ENCODE results near the gene MLX.
"Not testable (repeated sequence)": the region's sequence is repeated elsewhere in the genome, so short reads cannot be mapped to it uniquely, and the experiment has no call there.

Gene MLX

GRCh38 chr17:42555122-42555622, 11.7 kb upstream of the MLX start:
- DNase-seq (ENCODE audit: low read depth, low spot score), result no peak

- not testable (repeated sequence) for DNase-seq (ENCODE audit: low read depth, low spot score)
These were observed 10.8 kb upstream of the MLX start for GRCh38 chr17:42555961-42556617.

DNA sequence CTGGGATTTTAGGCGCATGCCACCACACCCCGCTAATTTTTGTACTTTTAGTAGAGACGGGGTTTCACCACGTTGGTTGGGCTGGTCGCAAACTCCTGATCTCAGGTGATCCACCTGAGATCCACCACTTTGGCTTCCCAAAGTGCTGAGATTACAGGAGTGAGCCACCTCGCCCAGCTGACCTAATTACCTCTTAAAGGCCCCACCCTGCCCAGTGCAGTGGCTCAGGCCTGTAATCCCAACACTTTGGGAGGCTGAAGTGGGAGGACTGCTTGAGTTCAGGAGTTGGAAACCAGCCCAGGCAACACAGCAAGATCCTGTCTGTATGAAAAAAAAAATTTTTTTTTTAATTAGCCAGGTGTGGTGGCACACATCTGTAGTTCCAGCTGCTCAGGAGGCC, 7.8 kb upstream of the MLX start:
- DNase-seq (ENCODE audit: low read depth, low spot score), result no peak

DNA sequence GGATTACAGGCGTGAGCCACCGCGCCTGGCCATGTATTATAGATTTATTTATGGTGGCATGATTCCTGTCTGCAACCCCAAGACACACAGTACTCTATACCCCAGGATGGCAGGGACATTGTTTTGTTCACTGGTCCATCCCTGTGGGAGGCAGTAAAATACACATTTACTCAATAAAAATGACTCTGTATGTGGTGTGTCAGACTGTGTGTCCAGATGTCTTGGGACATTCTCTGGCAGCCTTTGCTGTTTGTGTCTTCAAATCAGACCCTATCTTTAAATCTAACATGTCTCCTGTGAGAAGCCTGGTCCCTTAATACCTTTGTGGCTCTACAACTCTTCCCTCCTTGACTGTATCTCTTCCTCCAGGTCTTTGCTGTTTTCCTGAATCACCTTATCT, 6.7 kb upstream of the MLX start:
- no peak for DNase-seq (ENCODE audit: low read depth, low spot score)

GRCh38 chr17:42561897-42562387, 5.0 kb upstream of the MLX start, which contains the start of gene COASY:
Gene COASY (plus strand): TSS chr17:42562148. CDS start chr17:42562623, 475 bp downstream.
- peak; percentile 98 for DNase-seq (ENCODE audit: low read depth, low spot score)

- no peak for DNase-seq (ENCODE audit: low read depth, low spot score)
These were observed 4.3 kb upstream of the MLX start for GRCh38 chr17:42562388-42563142.

- DNase-seq (ENCODE audit: low read depth, low spot score), result no peak
These were observed 3.8 kb upstream of the MLX start for GRCh38 chr17:42563143-42563509.

GRCh38 chr17:42563543-42563942, 3.4 kb upstream of the MLX start:
- DNase-seq (ENCODE audit: low read depth, low spot score), result no peak

DNA sequence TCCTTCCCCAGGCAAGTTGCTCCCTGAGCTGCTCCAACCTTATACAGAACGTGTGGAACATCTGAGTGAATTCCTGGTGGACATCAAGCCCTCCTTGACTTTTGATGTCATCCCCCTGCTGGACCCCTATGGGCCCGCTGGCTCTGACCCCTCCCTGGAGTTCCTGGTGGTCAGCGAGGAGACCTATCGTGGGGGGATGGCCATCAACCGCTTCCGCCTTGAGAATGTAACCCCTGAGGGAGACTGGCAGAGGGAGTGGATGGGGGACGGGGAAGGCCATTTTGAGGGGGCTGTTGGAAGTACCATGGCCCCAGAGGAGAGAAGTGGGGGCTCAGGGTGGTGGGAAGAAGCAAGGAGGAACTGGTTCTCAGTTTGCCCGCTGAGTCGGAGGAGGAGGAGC, 3.0 kb upstream of the MLX start:
- no peak for DNase-seq (ENCODE audit: low read depth, low spot score)

DNA sequence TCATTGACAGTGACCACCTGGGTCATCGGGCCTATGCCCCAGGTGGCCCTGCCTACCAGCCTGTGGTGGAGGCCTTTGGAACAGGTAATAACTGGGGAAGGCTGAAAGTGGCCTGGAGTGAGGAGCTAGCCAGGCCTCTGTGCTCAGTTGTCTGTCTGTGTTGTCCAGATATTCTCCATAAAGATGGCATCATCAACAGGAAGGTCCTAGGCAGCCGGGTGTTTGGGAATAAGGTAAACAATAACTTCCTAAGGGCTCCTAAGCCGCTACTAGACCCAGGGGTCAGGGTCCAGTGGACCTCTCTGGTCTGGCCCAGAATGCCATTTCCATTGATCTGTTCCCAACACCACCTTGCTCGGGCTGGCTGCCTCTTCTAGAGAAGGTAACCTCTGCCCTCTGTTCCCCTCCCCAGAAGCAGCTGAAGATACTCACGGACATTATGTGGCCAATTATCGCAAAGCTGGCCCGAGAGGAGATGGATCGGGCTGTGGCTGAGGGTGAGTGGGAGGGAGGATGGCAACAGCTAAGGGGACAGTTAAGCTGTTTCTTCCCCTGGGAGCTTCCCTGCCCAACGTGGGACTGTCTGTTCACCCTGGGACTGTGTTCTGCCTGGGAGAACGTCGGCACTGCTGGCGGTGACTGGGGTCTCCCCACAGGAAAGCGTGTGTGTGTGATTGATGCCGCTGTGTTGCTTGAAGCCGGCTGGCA, 1.9 kb upstream of the MLX start:
- no peak for DNase-seq (ENCODE audit: low read depth, low spot score)

- no peak for DNase-seq (ENCODE audit: low read depth, low spot score)
These were observed 1.2 kb upstream of the MLX start for GRCh38 chr17:42565523-42566214.

DNA sequence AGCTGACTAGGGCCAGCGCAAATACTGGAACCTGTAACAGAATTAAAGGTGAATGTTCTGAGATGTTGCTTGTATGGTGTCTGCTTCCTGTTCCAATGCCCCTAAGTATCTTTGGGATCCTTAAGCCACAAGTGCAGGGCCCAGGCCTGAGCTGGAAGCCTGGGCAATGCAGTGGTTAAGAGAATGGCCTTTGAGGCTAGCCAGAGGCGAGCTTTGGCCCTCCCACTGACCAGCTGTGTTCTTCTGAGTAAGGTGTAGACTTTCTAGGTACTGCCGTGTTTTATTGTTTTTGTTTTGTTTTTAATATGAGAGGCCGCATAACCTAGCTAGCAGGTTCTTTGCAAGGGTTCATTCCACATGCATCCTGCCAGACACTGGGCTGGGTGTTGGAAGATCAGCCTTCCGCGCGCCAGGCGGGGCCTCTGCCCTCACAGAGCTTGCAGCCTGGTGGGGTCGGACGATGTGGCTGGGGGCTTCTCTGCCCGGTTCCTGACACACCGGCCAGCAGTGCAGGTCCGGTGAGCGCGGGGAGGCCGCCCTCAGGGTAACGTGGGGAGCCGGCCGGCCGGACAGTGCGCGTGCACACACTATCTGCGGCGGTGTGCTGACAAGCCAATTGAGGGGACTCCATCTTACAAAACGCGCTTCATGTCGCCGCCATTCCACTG, 551 bp upstream of the MLX start:
- no peak for DNase-seq (ENCODE audit: low read depth, low spot score)

GRCh38 chr17:42568341-42569111, 1.6 kb downstream of the MLX start:
- DNase-seq (ENCODE audit: low read depth, low spot score), result no peak

GRCh38 chr17:42571435-42572225, 4.7 kb downstream of the MLX start:
- DNase-seq (ENCODE audit: low read depth, low spot score), result no peak

- no peak for DNase-seq (ENCODE audit: low read depth, low spot score)
These were observed 6.2 kb downstream of the MLX start for GRCh38 chr17:42573095-42573494.

DNA sequence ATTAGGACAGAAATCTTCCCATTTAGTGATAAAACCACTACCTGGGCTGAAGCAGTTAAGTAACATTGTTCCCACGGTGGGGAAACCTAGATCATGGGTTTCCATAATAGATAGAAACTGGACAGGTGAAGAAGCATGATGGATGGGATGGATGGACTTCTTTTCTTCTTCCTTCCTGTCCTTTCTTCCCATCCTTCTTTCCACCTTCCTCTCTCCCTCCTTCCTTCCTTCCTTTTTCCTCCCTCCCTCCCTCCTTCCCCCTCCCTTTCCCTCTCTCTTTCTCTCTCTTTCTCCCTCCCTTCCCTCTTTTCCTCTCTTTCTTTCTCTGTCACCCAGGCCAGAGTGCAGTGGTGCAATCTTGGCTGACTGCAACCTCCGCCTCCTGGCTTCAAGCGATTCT, 7.6 kb downstream of the MLX start:
- DNase-seq (ENCODE audit: low read depth, low spot score), result no peak

- no peak for DNase-seq (ENCODE audit: low read depth, low spot score)
These were observed 10.2 kb downstream of the MLX start for GRCh38 chr17:42577140-42577531.

DNA sequence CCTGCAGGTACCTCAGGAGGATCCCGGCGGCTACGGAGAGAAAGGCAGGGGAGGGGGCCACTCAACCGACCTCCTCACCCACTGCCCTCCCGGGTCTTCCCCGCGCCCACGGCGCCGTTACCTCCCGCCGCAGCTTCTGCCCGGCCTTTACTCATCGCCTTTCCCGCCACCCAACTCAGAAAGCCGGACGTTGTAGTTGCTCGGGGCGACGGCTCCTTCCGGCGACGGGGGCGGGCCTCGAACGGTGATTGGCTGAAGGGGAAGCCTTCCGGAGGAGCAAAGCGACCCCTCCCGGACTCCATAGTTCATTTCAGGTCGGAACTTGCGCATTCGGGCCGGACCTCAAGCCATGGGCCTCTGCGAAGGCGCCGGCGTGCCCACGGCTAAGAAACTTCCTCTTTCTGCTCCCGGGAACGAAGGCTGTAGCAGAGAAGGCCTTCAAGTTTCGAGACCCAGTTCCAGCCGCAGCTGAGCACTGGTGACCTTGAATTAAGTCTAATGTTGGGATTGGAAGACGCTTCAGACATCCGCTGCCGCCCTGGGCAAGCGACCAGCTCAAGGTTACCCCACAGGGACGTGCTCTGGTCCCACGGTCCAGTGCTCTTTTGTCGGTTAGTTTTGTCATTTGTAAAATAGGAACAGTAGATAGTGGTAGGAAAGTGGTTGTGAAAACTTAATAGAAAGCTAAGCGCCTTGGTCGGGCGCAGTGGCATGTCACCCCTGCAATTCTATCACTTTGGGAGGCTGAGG, 10.8 kb downstream of the MLX start, which contains the start of gene PSMC3IP:
TSS of gene PSMC3IP (minus strand) at position 198 of the 750 bp plus-strand sequence. CDS start at position 155, 43 bp downstream.
- DNase-seq (ENCODE audit: low read depth, low spot score), result peak; percentile 83
